ENCODE measurements around the gene SOWAHA.

GRCh38 chr5:132771503-132771998 is 41.6 kb upstream of the SOWAHA start:
- TF ChIP-seq JUND (IDR thresholded peaks at IDR 0.05; ENCODE audit: low read length) (no peak), POLR2A (IDR thresholded peaks at IDR 0.05; ENCODE audit: control extremely low read depth in 1 of 2, low read depth in 2 of 2, low read length in 2 of 2) (no peak), CHD1 (IDR thresholded peaks at IDR 0.05; ENCODE audit: low read depth, low read length) (no peak)
- TF ChIP-seq, protein P1, sequence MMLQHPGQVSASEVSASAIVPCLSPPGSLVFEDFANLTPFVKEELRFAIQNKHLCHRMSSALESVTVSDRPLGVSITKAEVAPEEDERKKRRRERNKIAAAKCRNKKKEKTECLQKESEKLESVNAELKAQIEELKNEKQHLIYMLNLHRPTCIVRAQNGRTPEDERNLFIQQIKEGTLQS (IDR thresholded peaks at IDR 0.05; ENCODE audit: insufficient read depth, low read depth, low read length), result no peak
